ENCODE measurements around the gene ZFYVE27.

ZFYVE27 gene

DNA sequence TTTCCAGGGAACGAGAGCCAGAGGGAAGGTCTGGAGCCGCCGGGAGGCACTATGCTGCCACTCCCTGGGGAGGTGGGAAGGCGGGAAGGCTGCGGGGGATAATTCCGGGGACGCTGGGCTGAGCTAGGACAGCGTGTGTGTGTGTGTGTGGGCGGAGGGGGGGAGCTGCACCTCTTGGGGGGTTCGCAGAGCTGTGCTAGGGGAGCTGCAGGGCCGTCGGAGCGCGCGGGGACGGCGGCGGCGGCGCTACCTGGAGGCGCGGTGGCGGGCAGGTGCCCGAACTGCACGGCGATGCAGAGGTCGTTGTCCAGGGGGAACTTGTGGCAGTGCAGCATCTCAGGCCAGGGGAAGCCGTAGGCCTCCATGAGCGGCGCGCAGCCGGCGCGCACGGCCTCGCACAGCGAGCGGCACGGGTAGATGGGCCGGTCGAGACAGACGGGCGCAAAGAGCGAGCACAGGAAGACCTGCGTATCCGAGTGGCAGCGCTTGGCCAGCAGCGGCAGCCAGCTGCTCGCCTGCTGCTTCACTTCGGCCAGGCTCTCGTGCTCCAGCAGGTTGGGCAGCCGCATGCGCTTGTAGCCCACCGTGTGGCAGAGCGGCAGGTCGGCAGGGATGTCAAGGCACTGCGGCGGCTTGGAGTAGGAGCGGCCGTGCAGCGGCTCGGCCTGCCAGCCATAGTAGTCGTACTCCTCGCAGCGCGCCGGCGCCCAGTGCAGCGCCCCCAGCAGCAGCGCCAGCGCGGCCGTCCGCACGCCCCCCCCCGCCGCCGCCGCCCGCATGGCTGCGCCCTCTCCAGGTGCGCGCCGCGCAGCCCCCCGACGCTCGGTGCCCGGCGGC lies 34.3 kb downstream of the ZFYVE27 start (continued):
- no peak for TF ChIP-seq IKZF3 (tag by site-specific recombination; IDR thresholded peaks at IDR 0.05)
- TF ChIP-seq, protein P1, sequence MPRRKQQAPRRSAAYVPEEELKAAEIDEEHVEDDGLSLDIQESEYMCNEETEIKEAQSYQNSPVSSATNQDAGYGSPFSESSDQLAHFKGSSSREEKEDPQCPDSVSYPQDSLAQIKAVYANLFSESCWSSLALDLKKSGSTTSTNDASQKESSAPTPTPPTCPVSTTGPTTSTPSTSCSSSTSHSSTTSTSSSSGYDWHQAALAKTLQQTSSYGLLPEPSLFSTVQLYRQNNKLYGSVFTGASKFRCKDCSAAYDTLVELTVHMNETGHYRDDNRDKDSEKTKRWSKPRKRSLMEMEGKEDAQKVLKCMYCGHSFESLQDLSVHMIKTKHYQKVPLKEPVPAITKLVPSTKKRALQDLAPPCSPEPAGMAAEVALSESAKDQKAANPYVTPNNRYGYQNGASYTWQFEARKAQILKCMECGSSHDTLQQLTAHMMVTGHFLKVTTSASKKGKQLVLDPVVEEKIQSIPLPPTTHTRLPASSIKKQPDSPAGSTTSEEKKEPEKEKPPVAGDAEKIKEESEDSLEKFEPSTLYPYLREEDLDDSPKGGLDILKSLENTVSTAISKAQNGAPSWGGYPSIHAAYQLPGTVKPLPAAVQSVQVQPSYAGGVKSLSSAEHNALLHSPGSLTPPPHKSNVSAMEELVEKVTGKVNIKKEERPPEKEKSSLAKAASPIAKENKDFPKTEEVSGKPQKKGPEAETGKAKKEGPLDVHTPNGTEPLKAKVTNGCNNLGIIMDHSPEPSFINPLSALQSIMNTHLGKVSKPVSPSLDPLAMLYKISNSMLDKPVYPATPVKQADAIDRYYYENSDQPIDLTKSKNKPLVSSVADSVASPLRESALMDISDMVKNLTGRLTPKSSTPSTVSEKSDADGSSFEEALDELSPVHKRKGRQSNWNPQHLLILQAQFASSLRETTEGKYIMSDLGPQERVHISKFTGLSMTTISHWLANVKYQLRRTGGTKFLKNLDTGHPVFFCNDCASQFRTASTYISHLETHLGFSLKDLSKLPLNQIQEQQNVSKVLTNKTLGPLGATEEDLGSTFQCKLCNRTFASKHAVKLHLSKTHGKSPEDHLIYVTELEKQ (tag by site-specific recombination; IDR thresholded peaks at IDR 0.05; ENCODE audit: borderline replicate concordance): no peak
- TF ChIP-seq, protein P2, sequence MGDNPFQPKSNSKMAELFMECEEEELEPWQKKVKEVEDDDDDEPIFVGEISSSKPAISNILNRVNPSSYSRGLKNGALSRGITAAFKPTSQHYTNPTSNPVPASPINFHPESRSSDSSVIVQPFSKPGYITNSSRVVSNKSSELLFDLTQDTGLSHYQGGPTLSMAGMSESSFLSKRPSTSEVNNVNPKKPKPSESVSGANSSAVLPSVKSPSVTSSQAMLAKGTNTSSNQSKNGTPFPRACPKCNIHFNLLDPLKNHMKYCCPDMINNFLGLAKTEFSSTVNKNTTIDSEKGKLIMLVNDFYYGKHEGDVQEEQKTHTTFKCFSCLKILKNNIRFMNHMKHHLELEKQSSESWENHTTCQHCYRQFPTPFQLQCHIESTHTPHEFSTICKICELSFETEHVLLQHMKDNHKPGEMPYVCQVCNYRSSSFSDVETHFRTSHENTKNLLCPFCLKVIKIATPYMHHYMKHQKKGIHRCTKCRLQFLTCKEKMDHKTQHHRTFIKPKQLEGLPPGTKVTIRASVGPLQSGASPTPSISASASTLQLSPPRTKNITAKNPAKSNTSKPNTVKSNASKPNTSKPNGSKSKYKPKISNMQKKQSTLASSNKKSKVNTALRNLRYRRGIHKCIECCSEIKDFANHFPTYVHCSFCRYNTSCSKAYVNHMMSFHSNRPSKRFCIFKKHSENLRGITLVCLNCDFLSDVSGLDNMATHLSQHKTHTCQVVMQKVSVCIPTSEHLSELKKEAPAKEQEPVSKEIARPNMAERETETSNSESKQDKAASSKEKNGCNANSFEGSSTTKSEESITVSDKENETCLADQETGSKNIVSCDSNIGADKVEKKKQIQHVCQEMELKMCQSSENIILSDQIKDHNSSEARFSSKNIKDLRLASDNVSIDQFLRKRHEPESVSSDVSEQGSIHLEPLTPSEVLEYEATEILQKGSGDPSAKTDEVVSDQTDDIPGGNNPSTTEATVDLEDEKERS (tag by site-specific recombination; IDR thresholded peaks at IDR 0.05): no peak
- TF ChIP-seq ZNF558 (tag by site-specific recombination; IDR thresholded peaks at IDR 0.05): no peak
- no peak for TF ChIP-seq ZNF214 (tag by site-specific recombination; IDR thresholded peaks at IDR 0.05; ENCODE audit: borderline replicate concordance)
- TF ChIP-seq ZNF404 (tag by site-specific recombination; IDR thresholded peaks at IDR 0.05): no peak
- TF ChIP-seq FEZF1 (tag by site-specific recombination; IDR thresholded peaks at IDR 0.05): no peak
- no peak for TF ChIP-seq ZNF354C (tag by site-specific recombination; IDR thresholded peaks at IDR 0.05; ENCODE audit: borderline replicate concordance, low read depth)
- TF ChIP-seq ZNF623 (tag by site-specific recombination; IDR thresholded peaks at IDR 0.05): no peak
- peak; percentile 58; the same call in 1 of the 2 replicates for TF ChIP-seq ZNF394 (tag by site-specific recombination; IDR thresholded peaks at IDR 0.05; ENCODE audit: borderline replicate concordance)
- no peak for TF ChIP-seq ZNF585B (tag by site-specific recombination; IDR thresholded peaks at IDR 0.05)
- TF ChIP-seq ZNF157 (tag by site-specific recombination; IDR thresholded peaks at IDR 0.05): no peak
- TF ChIP-seq ZNF701 (tag by site-specific recombination; IDR thresholded peaks at IDR 0.05): no peak
- no peak for TF ChIP-seq KLF16 (tag by site-specific recombination; IDR thresholded peaks at IDR 0.05)
- TF ChIP-seq ZBTB48 (tag by site-specific recombination; IDR thresholded peaks at IDR 0.05): peak; percentile 70; the same call in 1 of the 2 replicates
- TF ChIP-seq ZNF239 (tag by site-specific recombination; IDR thresholded peaks at IDR 0.05): no peak
- TF ChIP-seq ZNF274 (IDR thresholded peaks at IDR 0.05; ENCODE audit: low read length): no peak
- no peak for TF ChIP-seq ZNF274 (tag by site-specific recombination; IDR thresholded peaks at IDR 0.05; ENCODE audit: borderline replicate concordance)
- no peak for TF ChIP-seq ZNF791 (tag by site-specific recombination; IDR thresholded peaks at IDR 0.05)
- TF ChIP-seq, protein P3, sequence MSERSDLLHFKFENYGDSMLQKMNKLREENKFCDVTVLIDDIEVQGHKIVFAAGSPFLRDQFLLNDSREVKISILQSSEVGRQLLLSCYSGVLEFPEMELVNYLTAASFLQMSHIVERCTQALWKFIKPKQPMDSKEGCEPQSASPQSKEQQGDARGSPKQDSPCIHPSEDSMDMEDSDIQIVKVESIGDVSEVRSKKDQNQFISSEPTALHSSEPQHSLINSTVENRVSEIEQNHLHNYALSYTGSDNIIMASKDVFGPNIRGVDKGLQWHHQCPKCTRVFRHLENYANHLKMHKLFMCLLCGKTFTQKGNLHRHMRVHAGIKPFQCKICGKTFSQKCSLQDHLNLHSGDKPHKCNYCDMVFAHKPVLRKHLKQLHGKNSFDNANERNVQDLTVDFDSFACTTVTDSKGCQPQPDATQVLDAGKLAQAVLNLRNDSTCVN (tag by site-specific recombination; optimal IDR thresholded peaks at IDR 0.05): peak; percentile 92
- TF ChIP-seq GFI1B (tag by site-specific recombination; IDR thresholded peaks at IDR 0.05): no peak
- no peak for TF ChIP-seq ZNF391 (tag by site-specific recombination; IDR thresholded peaks at IDR 0.05; ENCODE audit: borderline replicate concordance, low read depth)
- TF ChIP-seq, protein P4, sequence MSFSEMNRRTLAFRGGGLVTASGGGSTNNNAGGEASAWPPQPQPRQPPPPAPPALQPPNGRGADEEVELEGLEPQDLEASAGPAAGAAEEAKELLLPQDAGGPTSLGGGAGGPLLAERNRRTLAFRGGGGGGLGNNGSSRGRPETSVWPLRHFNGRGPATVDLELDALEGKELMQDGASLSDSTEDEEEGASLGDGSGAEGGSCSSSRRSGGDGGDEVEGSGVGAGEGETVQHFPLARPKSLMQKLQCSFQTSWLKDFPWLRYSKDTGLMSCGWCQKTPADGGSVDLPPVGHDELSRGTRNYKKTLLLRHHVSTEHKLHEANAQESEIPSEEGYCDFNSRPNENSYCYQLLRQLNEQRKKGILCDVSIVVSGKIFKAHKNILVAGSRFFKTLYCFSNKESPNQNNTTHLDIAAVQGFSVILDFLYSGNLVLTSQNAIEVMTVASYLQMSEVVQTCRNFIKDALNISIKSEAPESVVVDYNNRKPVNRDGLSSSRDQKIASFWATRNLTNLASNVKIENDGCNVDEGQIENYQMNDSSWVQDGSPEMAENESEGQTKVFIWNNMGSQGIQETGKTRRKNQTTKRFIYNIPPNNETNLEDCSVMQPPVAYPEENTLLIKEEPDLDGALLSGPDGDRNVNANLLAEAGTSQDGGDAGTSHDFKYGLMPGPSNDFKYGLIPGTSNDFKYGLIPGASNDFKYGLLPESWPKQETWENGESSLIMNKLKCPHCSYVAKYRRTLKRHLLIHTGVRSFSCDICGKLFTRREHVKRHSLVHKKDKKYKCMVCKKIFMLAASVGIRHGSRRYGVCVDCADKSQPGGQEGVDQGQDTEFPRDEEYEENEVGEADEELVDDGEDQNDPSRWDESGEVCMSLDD (tag by site-specific recombination; IDR thresholded peaks at IDR 0.05): peak; percentile 26; the same call in 1 of the 2 replicates
- TF ChIP-seq ZNF169 (tag by site-specific recombination; IDR thresholded peaks at IDR 0.05): no peak
- TF ChIP-seq, protein P5, sequence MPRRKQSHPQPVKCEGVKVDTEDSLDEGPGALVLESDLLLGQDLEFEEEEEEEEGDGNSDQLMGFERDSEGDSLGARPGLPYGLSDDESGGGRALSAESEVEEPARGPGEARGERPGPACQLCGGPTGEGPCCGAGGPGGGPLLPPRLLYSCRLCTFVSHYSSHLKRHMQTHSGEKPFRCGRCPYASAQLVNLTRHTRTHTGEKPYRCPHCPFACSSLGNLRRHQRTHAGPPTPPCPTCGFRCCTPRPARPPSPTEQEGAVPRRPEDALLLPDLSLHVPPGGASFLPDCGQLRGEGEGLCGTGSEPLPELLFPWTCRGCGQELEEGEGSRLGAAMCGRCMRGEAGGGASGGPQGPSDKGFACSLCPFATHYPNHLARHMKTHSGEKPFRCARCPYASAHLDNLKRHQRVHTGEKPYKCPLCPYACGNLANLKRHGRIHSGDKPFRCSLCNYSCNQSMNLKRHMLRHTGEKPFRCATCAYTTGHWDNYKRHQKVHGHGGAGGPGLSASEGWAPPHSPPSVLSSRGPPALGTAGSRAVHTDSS (tag by site-specific recombination; IDR thresholded peaks at IDR 0.05): no peak
- no peak for TF ChIP-seq ZNF211 (tag by site-specific recombination; IDR thresholded peaks at IDR 0.05; ENCODE audit: low read depth)

Data from HEK293 (cell line).